Left lung (tissue), 10 donors: ENCODE results near the gene CA6. TPM values are rescaled to one million over a fixed set of nuclear protein-coding genes. Genes with fewer than 3 reads are reported as not detected.
"Not testable (repeated sequence)": the region's sequence is repeated elsewhere in the genome, so short reads cannot be mapped to it uniquely, and the experiment has no call there.

Source experiments
- ATAC-seq: fragments of 200-7000 bp; cut with Tn5 transposase; one replicate; pipeline ENCODE4 v1.9.1; 2020; ENCODE audit warnings: moderate library complexity
- DNase-seq, 4 donors: peaks; one replicate each; pipeline ENCODE4 v3.0.0-alpha.2; 2013 to 2020
- H3K27ac ChIP-seq, 2 donors: fragments of 200-600 bp; sonication (generic) in 1 of 2; one replicate each; pipeline versions ENCODE4 v1.5.0 to v1.8.0; 2020 to 2021
- H3K27me3 ChIP-seq, 2 donors: fragments of 200-600 bp; sonication (generic) in 1 of 2; one replicate each; pipeline versions ENCODE4 v1.5.0 to v1.8.0; 2020 to 2021
- H3K36me3 ChIP-seq, 2 donors: fragments of 200-600 bp; sonication (generic) in 1 of 2; one replicate each; pipeline versions ENCODE4 v1.5.0 to v1.8.0; 2020 to 2021
- H3K4me1 ChIP-seq, 2 donors: fragments of 200-600 bp; one replicate each; pipeline ENCODE4 v1.8.0; 2021
- H3K4me3 ChIP-seq, 2 donors: fragments of 200-600 bp; sonication (generic) in 1 of 2; one replicate each; pipeline versions ENCODE4 v1.5.0 to v1.8.0; 2020 to 2021; ENCODE audit warnings: mild to moderate bottlenecking in 1 of 2
- H3K9me3 ChIP-seq, 2 donors: fragments of 200-600 bp; sonication (generic) in 1 of 2; one replicate each; pipeline versions ENCODE4 v1.5.0 to v1.8.0; 2020 to 2021
- CTCF ChIP-seq, 2 donors: fragments of 200-600 bp; sonication (generic) in 1 of 2; IDR thresholded peaks; one replicate each; pipeline versions ENCODE4 v1.5.0 to v1.8.0; 2021; ENCODE audit warnings: antibody characterized with exemption in 2 of 2
- intact Hi-C, 2 donors: fragments of 100-400 bp; cut with DNase I; formaldehyde crosslinking; loops; one replicate each; pipeline versions ENCODE4 v1.11.2 to v1.14.2; 2022
- polyA plus RNA-seq, 6 donors: library from polyadenylated mRNA; unstranded; fragments of 120-200 nt; gene quantifications; one replicate each; pipeline ENCODE4 v1.2.1, GENCODE V29; 2013; ENCODE audit not compliant: insufficient read length in 6 of 6
- total RNA-seq, 2 donors: library from RNA; stranded (reverse); fragmentation: NEBNext Ultra II Directional; extraction: Animal tissue kit (Norgen Biotek cat#: 25700); gene quantifications; one replicate each; pipeline ENCODE4 v1.2.1, GENCODE V29; 2021
- donor health status: DM: no; HTN: yes; CAD: no.
- donor health status: DM: no; HTN: no; CAD: no.

CA6 gene
- total and polyA plus RNA-seq, 8 donors = 0.11 to 0.25 (median 0.18) TPM; not detected in 3

GRCh38 chr1:8989821-8990220, 44.2 kb downstream of the CA6 start:
- ATAC-seq (no peak), DNase-seq (no peak)
- Histone ChIP-seq H3K27ac (no peak overlapping the region), H3K9me3 (no peaks in the 10 kb centered on the region), H3K27me3 (no peaks in the 10 kb centered on the region), H3K4me3 (no peak overlapping the region), H3K4me1 (peaks cover 0 to 22% of the 10 kb centered on the region in 2 donors), H3K36me3 (no peaks in the 10 kb centered on the region)
- no peak for TF ChIP-seq CTCF (IDR thresholded peaks at IDR 0.05)
- intact Hi-C loops = loop anchor here in 1 of 2 donors (5.0 kb wide), 1 partner anchor 78 kb away; no protein-coding TSS in a partner anchor

GRCh38 chr1:8992936-8993687, 47.4 kb downstream of the CA6 start:
- peaks cover 0 to 3% of the 10 kb centered on the region in 2 donors for H3K4me1 ChIP-seq
- no peaks in the 10 kb centered on the region for H3K36me3 ChIP-seq
- DNase-seq (no peak), ATAC-seq (no peak)
- H3K27ac ChIP-seq = no peak overlapping the region
- no peak for TF ChIP-seq CTCF (IDR thresholded peaks at IDR 0.05)
- intact Hi-C loops = loop anchor here in 1 of 2 donors (5.0 kb wide), 1 partner anchor 81 kb away; no protein-coding TSS in a partner anchor
- H3K9me3 ChIP-seq = no peaks in the 10 kb centered on the region
- no peak overlapping the region for H3K4me3 ChIP-seq
- H3K27me3 ChIP-seq = no peaks in the 10 kb centered on the region

- H3K36me3 ChIP-seq, DNase-seq, H3K27me3 ChIP-seq, H3K4me1 ChIP-seq, H3K27ac ChIP-seq, H3K9me3 ChIP-seq, H3K4me3 ChIP-seq: not testable (repeated sequence)
- ATAC-seq = peak; percentile 24
- intact Hi-C loops = loop anchor here in 1 of 2 donors (5.0 kb wide), 1 partner anchor 82 kb away; no protein-coding TSS in a partner anchor
These were observed 48.5 kb downstream of the CA6 start for GRCh38 chr1:8993962-8994675.

- H3K27me3 ChIP-seq, H3K4me1 ChIP-seq, ATAC-seq, intact Hi-C loops, H3K9me3 ChIP-seq, H3K27ac ChIP-seq, H3K36me3 ChIP-seq, DNase-seq, H3K4me3 ChIP-seq: not testable (repeated sequence)
These were observed 56.0 kb downstream of the CA6 start for GRCh38 chr1:9001534-9002214.

- H3K4me1 ChIP-seq, DNase-seq, intact Hi-C loops, H3K27me3 ChIP-seq, H3K36me3 ChIP-seq, H3K27ac ChIP-seq, H3K9me3 ChIP-seq, H3K4me3 ChIP-seq, ATAC-seq: not testable (repeated sequence)
These were observed 56.5 kb downstream of the CA6 start for GRCh38 chr1:9002215-9002560.

GRCh38 chr1:9004031-9004699, 58.5 kb downstream of the CA6 start:
- no peak for TF ChIP-seq CTCF (IDR thresholded peaks at IDR 0.05)
- Histone ChIP-seq H3K27me3 (no peaks in the 10 kb centered on the region), H3K27ac (no peak overlapping the region), H3K4me3 (no peak overlapping the region), H3K4me1 (peaks cover 0 to 4% of the 10 kb centered on the region in 2 donors), H3K36me3 (no peaks in the 10 kb centered on the region), H3K9me3 (no peaks in the 10 kb centered on the region)
- DNase-seq = no peak
- ATAC-seq = no peak
- intact Hi-C loops = no loop called here
